ENCODE measurements around the gene SUFU. TPM values are rescaled to one million over a fixed set of nuclear protein-coding genes. Genes with fewer than 3 reads are reported as not detected.

SUFU gene
- total and polyA plus RNA-seq, 2 of the 13 experiments (the other 11 are each of a cell fraction or from before 2014, with no cell fraction given), result 2.9 to 5.5 TPM

- peak overlapping the region; percentile 82 for H3K4me2 ChIP-seq (ENCODE audit: low read depth, low read length)
- TF ChIP-seq ZBTB21 (CRISPR knock-in tag; IDR thresholded peaks at IDR 0.05), result no peak
- no peak for TF ChIP-seq ZNF18 (CRISPR knock-in tag; IDR thresholded peaks at IDR 0.05; ENCODE audit: insufficient replicate concordance)
- no peak for TF ChIP-seq KMT2A (CRISPR knock-in tag; IDR thresholded peaks at IDR 0.05)
- TF ChIP-seq KAT2B (IDR thresholded peaks at IDR 0.05; ENCODE audit: borderline replicate concordance, low read depth, low read length), result no peak
- no peak for TF ChIP-seq GTF2F1 (IDR thresholded peaks at IDR 0.05; ENCODE audit: low read length)
- TF ChIP-seq KAT8 (CRISPR knock-in tag; IDR thresholded peaks at IDR 0.05), result no peak
- TF ChIP-seq HNF4A (CRISPR knock-in tag; IDR thresholded peaks at IDR 0.05), result no peak
- TF ChIP-seq MIER3 (CRISPR knock-in tag; IDR thresholded peaks at IDR 0.05; ENCODE audit: borderline replicate concordance), result no peak
- no peak for TF ChIP-seq ATF4 (CRISPR knock-in tag; IDR thresholded peaks at IDR 0.05)
- TF ChIP-seq U2AF1 (optimal IDR thresholded peaks at IDR 0.05; ENCODE audit: low read depth, low read length), result no peak
- peak; percentile 37; the same call in 1 of the 2 replicates for TF ChIP-seq TCF7 (IDR thresholded peaks at IDR 0.05; ENCODE audit: low read depth)
- TF ChIP-seq, protein P1, sequence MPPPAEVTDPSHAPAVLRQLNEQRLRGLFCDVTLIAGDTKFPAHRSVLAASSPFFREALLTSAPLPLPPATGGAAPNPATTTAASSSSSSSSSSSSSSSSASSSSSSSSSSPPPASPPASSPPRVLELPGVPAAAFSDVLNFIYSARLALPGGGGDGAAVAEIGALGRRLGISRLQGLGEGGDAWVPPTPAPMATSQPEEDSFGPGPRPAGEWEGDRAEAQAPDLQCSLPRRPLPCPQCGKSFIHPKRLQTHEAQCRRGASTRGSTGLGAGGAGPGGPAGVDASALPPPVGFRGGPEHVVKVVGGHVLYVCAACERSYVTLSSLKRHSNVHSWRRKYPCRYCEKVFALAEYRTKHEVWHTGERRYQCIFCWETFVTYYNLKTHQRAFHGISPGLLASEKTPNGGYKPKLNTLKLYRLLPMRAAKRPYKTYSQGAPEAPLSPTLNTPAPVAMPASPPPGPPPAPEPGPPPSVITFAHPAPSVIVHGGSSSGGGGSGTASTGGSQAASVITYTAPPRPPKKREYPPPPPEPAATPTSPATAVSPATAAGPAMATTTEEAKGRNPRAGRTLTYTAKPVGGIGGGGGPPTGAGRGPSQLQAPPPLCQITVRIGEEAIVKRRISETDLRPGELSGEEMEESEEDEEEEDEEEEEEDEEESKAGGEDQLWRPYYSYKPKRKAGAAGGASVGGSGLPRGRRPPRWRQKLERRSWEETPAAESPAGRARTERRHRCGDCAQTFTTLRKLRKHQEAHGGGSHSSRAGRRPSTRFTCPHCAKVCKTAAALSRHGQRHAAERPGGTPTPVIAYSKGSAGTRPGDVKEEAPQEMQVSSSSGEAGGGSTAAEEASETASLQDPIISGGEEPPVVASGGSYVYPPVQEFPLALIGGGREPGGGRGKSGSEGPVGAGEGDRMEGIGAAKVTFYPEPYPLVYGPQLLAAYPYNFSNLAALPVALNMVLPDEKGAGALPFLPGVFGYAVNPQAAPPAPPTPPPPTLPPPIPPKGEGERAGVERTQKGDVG (CRISPR knock-in tag; IDR thresholded peaks at IDR 0.05; ENCODE audit: borderline replicate concordance), result no peak
- TF ChIP-seq, protein P2, sequence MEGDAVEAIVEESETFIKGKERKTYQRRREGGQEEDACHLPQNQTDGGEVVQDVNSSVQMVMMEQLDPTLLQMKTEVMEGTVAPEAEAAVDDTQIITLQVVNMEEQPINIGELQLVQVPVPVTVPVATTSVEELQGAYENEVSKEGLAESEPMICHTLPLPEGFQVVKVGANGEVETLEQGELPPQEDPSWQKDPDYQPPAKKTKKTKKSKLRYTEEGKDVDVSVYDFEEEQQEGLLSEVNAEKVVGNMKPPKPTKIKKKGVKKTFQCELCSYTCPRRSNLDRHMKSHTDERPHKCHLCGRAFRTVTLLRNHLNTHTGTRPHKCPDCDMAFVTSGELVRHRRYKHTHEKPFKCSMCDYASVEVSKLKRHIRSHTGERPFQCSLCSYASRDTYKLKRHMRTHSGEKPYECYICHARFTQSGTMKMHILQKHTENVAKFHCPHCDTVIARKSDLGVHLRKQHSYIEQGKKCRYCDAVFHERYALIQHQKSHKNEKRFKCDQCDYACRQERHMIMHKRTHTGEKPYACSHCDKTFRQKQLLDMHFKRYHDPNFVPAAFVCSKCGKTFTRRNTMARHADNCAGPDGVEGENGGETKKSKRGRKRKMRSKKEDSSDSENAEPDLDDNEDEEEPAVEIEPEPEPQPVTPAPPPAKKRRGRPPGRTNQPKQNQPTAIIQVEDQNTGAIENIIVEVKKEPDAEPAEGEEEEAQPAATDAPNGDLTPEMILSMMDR (CRISPR knock-in tag; IDR thresholded peaks at IDR 0.05), result 0 out of 2 replicates have a peak, but pooled peaks have one; percentile 3
- TF ChIP-seq PHF8 (CRISPR knock-in tag; IDR thresholded peaks at IDR 0.05), result 0 out of 2 replicates have a peak, but pooled peaks have one; percentile 7
- TF ChIP-seq POLR2G (IDR thresholded peaks at IDR 0.05; ENCODE audit: low read depth, low read length), result no peak
Measured at GRCh38 chr10:102674566-102674965, 170.8 kb downstream of the SUFU start.

More at GRCh38 chr10:102674566-102674965, 170.8 kb downstream of the SUFU start:
- ChIA-PET CTCF (ENCODE audit: low intra/inter-chr PET ratio, low total read pairs) (no interaction called here), POLR2A (interaction anchor here (0.7 to 2.5 kb wide), 8 partner anchors 11 to 47 kb away, joined by 3 to 12 read pairs (median 8); no protein-coding TSS in a partner anchor)
- no TSS peak for BruUV-seq (replicated peaks)
- H2AFZ ChIP-seq (ENCODE audit: low read length), result no peak overlapping the region
- FAIRE-seq, result no peak
- peak; percentile 53 for DNase-seq (ENCODE audit: low spot score)
- H3K4me1 ChIP-seq (ENCODE audit: insufficient read depth, low read length), result peaks cover 99% of the 10 kb centered on the region
- no peaks in the 10 kb centered on the region for H4K20me1 ChIP-seq (ENCODE audit: insufficient read depth, low read length)
- peak overlapping the region; percentile 47 to 69 (median 48); a peak in 5 of 6 replicates for H3K4me3 ChIP-seq (replicated peaks in 1 of 3; ENCODE audit: insufficient read depth in 1 of 3, low read depth in 2 of 3, low read length in 3 of 3)
- no peak overlapping the region for H3K9ac ChIP-seq (ENCODE audit: insufficient read depth, low read depth, low read length)
- in situ Hi-C loops (cut with HindIII; ENCODE audit: extremely low pct_ligation_motif_present, low pct_unique_long_range_greater_than_20kb) (no loop called here), intact Hi-C loops (cut with micrococcal nuclease; ENCODE audit: unreplicated experiment) (no loop called here)
- no peaks in the 10 kb centered on the region for H3K36me3 ChIP-seq (replicated peaks in 1 of 2; ENCODE audit: control insufficient read depth in 1 of 2, insufficient read depth in 2 of 2, low read length in 2 of 2)
- H3K27me3 ChIP-seq (ENCODE audit: control insufficient read depth in 1 of 2, insufficient read depth in 2 of 2, low read length in 2 of 2), result no peaks in the 10 kb centered on the region
- WGBS (ENCODE audit: low lambda C conversion rate), result 0% methylated on average over 2 of the region's 2 CpGs
- H3K79me2 ChIP-seq (ENCODE audit: insufficient read depth, low read length), result no peaks in the 10 kb centered on the region
- no peaks in the 10 kb centered on the region for H3K9me3 ChIP-seq (ENCODE audit: low read length)
- no peak overlapping the region for H3K27ac ChIP-seq (ENCODE audit: extremely low read length, insufficient read depth, low read length)
- peak; percentile 13 for ATAC-seq

All from HepG2 (cell line).